ENCODE data around the gene C10orf90. TPM values are rescaled to one million over a fixed set of nuclear protein-coding genes. Genes with fewer than 3 reads are reported as not detected.

Gene C10orf90
- total RNA-seq, 1 donor from 2014 or later, result not detected

DNA sequence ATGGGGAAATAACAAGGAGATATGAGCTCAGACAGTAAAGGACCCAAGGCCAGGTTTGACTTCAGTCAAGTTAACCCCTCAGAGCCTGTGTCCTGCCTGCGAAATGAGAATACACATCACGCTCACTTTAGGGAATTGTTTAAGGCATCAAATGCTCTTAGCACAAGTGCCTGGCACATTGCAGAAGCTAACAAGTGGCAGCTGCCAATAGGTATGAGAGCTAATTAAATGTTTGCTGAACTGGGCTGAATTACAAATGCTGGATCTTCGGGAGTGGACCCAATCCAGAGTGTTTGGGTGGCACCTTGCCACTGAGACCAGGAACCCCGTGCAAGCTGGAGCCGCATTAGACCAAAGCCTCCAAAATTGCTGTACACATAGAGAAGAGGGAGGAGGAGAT, 136.8 kb downstream of the C10orf90 start:
- no peak overlapping the region for H3K27ac Mint-ChIP-seq
- no peak overlapping the region for H3K4me3 Mint-ChIP-seq (ENCODE audit: low read depth)
- peaks cover 40% of the 10 kb centered on the region for H3K27me3 Mint-ChIP-seq
- no peaks in the 10 kb centered on the region for H3K9me3 Mint-ChIP-seq (ENCODE audit: low read depth)
- H3K36me3 Mint-ChIP-seq (ENCODE audit: insufficient read depth), result no peaks in the 10 kb centered on the region
- DNase-seq (ENCODE audit: low spot score, unreplicated experiment), result no peak
- no peaks in the 10 kb centered on the region for H3K4me1 Mint-ChIP-seq (ENCODE audit: low read depth)
- TF ChIP-seq, protein P1, sequence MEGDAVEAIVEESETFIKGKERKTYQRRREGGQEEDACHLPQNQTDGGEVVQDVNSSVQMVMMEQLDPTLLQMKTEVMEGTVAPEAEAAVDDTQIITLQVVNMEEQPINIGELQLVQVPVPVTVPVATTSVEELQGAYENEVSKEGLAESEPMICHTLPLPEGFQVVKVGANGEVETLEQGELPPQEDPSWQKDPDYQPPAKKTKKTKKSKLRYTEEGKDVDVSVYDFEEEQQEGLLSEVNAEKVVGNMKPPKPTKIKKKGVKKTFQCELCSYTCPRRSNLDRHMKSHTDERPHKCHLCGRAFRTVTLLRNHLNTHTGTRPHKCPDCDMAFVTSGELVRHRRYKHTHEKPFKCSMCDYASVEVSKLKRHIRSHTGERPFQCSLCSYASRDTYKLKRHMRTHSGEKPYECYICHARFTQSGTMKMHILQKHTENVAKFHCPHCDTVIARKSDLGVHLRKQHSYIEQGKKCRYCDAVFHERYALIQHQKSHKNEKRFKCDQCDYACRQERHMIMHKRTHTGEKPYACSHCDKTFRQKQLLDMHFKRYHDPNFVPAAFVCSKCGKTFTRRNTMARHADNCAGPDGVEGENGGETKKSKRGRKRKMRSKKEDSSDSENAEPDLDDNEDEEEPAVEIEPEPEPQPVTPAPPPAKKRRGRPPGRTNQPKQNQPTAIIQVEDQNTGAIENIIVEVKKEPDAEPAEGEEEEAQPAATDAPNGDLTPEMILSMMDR (IDR thresholded peaks at IDR 0.05; ENCODE audit: unreplicated experiment), result no peak

DNA sequence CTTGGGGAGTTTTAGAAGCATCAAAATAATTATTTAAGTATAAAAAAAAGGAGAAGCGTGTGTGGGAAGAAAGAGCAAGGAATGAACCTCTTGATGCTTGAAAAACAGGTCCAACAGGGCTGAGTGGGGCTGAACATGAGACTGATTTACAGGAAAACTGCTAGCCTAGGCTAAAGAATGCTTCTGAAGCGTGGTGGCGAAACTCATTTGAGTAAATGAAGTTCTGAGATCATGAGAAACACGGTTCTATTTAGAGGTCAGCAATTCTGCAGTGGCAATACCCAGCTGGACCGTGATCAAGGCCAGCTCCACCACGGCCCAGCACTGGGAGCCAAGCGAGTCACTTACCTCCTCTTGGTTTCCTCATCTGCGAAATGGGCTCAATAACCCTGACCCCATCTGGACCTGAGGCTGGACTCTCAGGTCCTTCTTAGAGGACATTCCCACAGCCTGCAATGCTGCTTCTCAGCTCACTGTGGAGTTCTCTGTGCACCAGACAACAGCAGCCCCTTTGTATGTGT, 142.1 kb downstream of the C10orf90 start:
- H3K27ac Mint-ChIP-seq, result no peak overlapping the region
- no peak for DNase-seq (ENCODE audit: low spot score, unreplicated experiment)
- peaks cover 10% of the 10 kb centered on the region for H3K27me3 Mint-ChIP-seq
- H3K4me3 Mint-ChIP-seq (ENCODE audit: low read depth), result no peak overlapping the region
- TF ChIP-seq, protein P1 (IDR thresholded peaks at IDR 0.05; ENCODE audit: unreplicated experiment), result no peak
- H3K4me1 Mint-ChIP-seq (ENCODE audit: low read depth), result no peaks in the 10 kb centered on the region
- H3K9me3 Mint-ChIP-seq (ENCODE audit: low read depth), result no peaks in the 10 kb centered on the region
- H3K36me3 Mint-ChIP-seq (ENCODE audit: insufficient read depth), result no peaks in the 10 kb centered on the region

DNA sequence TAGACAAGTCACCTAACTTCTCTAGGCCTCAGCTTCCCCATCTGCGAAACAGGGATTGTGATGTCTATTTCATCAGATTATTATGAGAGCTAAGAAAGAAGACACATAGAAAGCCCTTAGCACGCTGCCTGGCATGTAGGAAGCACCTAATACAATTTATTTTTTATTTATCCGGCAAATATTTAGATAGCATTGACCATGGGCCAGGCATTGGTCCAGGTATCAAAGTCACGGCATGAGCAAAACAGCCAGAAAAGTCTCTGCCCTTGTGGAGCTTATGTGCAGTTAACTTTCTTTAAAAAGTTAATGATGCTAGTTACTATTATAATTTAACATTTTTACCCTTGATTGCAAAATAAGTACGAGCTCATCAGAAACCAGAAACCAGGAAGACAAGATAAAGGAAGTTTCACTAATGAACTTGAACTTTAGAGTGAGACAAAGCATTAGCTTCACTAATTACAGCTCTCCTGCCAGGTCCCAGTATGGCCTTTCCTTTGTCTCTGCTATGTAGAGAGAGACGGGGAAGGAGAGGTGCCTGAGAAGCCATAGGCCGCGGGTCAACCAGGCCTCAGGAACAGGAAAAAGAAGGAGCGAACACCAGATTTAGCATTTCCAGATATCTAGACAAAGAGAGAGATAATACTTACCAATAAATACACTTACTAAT, 142.7 kb downstream of the C10orf90 start:
- no peak overlapping the region for H3K4me3 Mint-ChIP-seq (ENCODE audit: low read depth)
- TF ChIP-seq, protein P1 (IDR thresholded peaks at IDR 0.05; ENCODE audit: unreplicated experiment), result no peak
- H3K4me1 Mint-ChIP-seq (ENCODE audit: low read depth), result no peaks in the 10 kb centered on the region
- peaks cover 13% of the 10 kb centered on the region for H3K27me3 Mint-ChIP-seq
- H3K36me3 Mint-ChIP-seq (ENCODE audit: insufficient read depth), result no peaks in the 10 kb centered on the region
- no peaks in the 10 kb centered on the region for H3K9me3 Mint-ChIP-seq (ENCODE audit: low read depth)
- no peak overlapping the region for H3K27ac Mint-ChIP-seq
- no peak for DNase-seq (ENCODE audit: low spot score, unreplicated experiment)

DNA sequence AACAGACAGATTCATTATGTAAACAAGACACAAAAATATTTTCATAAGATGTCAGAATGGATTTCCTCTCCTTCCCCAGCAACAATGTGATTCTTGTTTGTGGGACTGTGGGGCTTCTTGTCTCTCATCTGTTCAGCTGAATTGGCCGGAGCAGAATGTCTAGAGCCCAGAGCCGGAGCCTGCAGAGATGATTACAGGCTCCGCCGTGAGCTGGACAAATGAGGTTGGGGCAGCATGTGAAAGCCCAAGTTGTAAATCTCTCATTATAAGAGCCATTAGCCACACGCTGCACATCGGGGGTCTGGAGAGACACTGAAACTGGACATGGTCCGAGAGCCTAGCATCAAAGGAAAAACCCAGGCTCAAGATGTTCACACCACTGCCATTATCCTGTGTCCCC, 145.2 kb downstream of the C10orf90 start:
- Mint-ChIP-seq H3K4me3 (ENCODE audit: low read depth) (no peak overlapping the region), H3K4me1 (ENCODE audit: low read depth) (no peaks in the 10 kb centered on the region), H3K36me3 (ENCODE audit: insufficient read depth) (no peaks in the 10 kb centered on the region), H3K27me3 (peaks cover 8% of the 10 kb centered on the region), H3K9me3 (ENCODE audit: low read depth) (no peaks in the 10 kb centered on the region), H3K27ac (no peak overlapping the region)
- DNase-seq (ENCODE audit: low spot score, unreplicated experiment), result no peak
- TF ChIP-seq, protein P1 (IDR thresholded peaks at IDR 0.05; ENCODE audit: unreplicated experiment), result no peak

DNA sequence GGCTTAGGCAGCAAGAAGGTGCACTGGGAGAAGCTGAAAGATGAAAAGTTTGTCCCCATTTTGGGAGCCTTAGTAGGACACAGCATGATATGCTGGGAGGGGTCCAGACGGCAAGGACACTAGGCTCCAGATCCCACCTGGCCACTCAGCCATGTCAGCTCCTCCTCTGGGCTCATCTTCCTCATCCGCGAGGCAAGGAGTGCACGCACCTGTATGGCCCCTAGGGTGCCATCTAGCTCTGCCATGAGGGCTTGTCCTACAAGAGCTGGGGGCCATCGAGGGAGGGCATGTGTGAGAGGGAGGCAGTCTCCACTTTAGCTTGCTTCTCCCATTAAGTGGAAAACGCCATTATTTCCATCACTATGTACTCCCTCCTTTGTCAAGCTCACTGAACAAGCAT, 146.0 kb downstream of the C10orf90 start:
- Mint-ChIP-seq H3K4me1 (ENCODE audit: low read depth) (no peaks in the 10 kb centered on the region), H3K36me3 (ENCODE audit: insufficient read depth) (no peaks in the 10 kb centered on the region), H3K4me3 (ENCODE audit: low read depth) (no peak overlapping the region), H3K27ac (no peak overlapping the region), H3K27me3 (peaks cover 14% of the 10 kb centered on the region), H3K9me3 (ENCODE audit: low read depth) (no peaks in the 10 kb centered on the region)
- no peak for DNase-seq (ENCODE audit: low spot score, unreplicated experiment)
- TF ChIP-seq, protein P1 (IDR thresholded peaks at IDR 0.05; ENCODE audit: unreplicated experiment), result no peak
